HEK293 (cell line): ENCODE data around the gene TEX14.

Experiments
- GLI4 ChIP-seq: fragments of 450-650 bp; formaldehyde crosslinking; IDR thresholded peaks from 2 replicates; pipeline ENCODE4 v1.5.1; 2016; ENCODE audit warnings: missing biosample characterization, missing genetic modification characterization
- GLIS1 ChIP-seq: fragments of 450-650 bp; formaldehyde crosslinking; IDR thresholded peaks from 2 replicates; pipeline ENCODE4 v1.5.1; 2016; ENCODE audit warnings: missing biosample characterization, missing genetic modification characterization
- HOXD13 ChIP-seq: sonication (generic); formaldehyde crosslinking; IDR thresholded peaks from 2 replicates; pipeline ENCODE4 v1.8.0; 2022; ENCODE audit warnings: missing genetic modification reagents, borderline replicate concordance
- KLF7 ChIP-seq: fragments of 450-650 bp; formaldehyde crosslinking; IDR thresholded peaks from 2 replicates; pipeline ENCODE4 v1.5.1; 2016; ENCODE audit warnings: missing biosample characterization, missing genetic modification characterization, borderline replicate concordance
- MYNN ChIP-seq: fragments of 450-650 bp; formaldehyde crosslinking; IDR thresholded peaks from 2 replicates; pipeline ENCODE4 v1.5.1; 2016; ENCODE audit warnings: missing biosample characterization, missing genetic modification characterization, borderline replicate concordance
- PATZ1 ChIP-seq: fragments of 450-650 bp; formaldehyde crosslinking; IDR thresholded peaks from 2 replicates; pipeline ENCODE4 v1.5.1; 2016; ENCODE audit warnings: missing biosample characterization, missing genetic modification characterization
- YY2 ChIP-seq: fragments of 450-650 bp; formaldehyde crosslinking; IDR thresholded peaks from 2 replicates; pipeline ENCODE4 v1.5.1; 2016; ENCODE audit warnings: missing biosample characterization, missing genetic modification characterization
- ZBTB7A ChIP-seq: fragments of 450-650 bp; formaldehyde crosslinking; IDR thresholded peaks from 2 replicates; pipeline ENCODE4 v1.5.1; 2016; ENCODE audit warnings: low read depth, missing biosample characterization, missing genetic modification characterization
- ZFP41 ChIP-seq: fragments of 450-650 bp; formaldehyde crosslinking; IDR thresholded peaks from 2 replicates; pipeline ENCODE4 v1.5.1; 2016; ENCODE audit warnings: missing biosample characterization, missing genetic modification characterization, borderline replicate concordance
- ZNF157 ChIP-seq: fragments of 450-650 bp; formaldehyde crosslinking; IDR thresholded peaks from 2 replicates; pipeline ENCODE4 v1.5.1; 2016; ENCODE audit warnings: missing biosample characterization, missing genetic modification characterization
- ZNF169 ChIP-seq: fragments of 450-650 bp; formaldehyde crosslinking; IDR thresholded peaks from 2 replicates; pipeline ENCODE4 v1.5.1; 2016; ENCODE audit warnings: missing biosample characterization, missing genetic modification characterization
- ZNF184 ChIP-seq: fragments of 450-650 bp; IDR thresholded peaks from 2 replicates; pipeline ENCODE4 v1.5.1; 2018; ENCODE audit warnings: missing biosample characterization, mild to moderate bottlenecking, missing genetic modification characterization
- ZNF202 ChIP-seq: fragments of 450-650 bp; formaldehyde crosslinking; IDR thresholded peaks from 2 replicates; pipeline ENCODE4 v1.5.1; 2016; ENCODE audit warnings: missing biosample characterization, missing genetic modification characterization, borderline replicate concordance
- ZNF26 ChIP-seq: fragments of 450-650 bp; formaldehyde crosslinking; IDR thresholded peaks from 2 replicates; pipeline ENCODE4 v1.5.1; 2016; ENCODE audit warnings: missing biosample characterization, missing genetic modification characterization
- ZNF549 ChIP-seq: fragments of 450-650 bp; IDR thresholded peaks from 2 replicates; pipeline ENCODE4 v1.5.1; 2018; ENCODE audit warnings: missing biosample characterization, missing genetic modification characterization, mild to moderate bottlenecking, inconsistent platforms, moderate library complexity
- ZNF558 ChIP-seq: fragments of 450-650 bp; formaldehyde crosslinking; IDR thresholded peaks from 2 replicates; pipeline ENCODE4 v1.5.1; 2016; ENCODE audit warnings: missing biosample characterization, missing genetic modification characterization
- ZNF596 ChIP-seq: fragments of 450-650 bp; IDR thresholded peaks from 2 replicates; pipeline ENCODE4 v1.5.0; 2018; ENCODE audit warnings: missing biosample characterization, mild to moderate bottlenecking, missing genetic modification characterization, moderate library complexity
- ZNF645 ChIP-seq: fragments of 450-650 bp; formaldehyde crosslinking; IDR thresholded peaks from 2 replicates; pipeline ENCODE4; 2016; ENCODE audit warnings: missing biosample characterization, missing genetic modification characterization
- TF ChIP-seq, protein P1 (sequence below): fragments of 450-650 bp; formaldehyde crosslinking; IDR thresholded peaks from 2 replicates; pipeline ENCODE4 v1.5.1; 2016; ENCODE audit warnings: missing biosample characterization, missing genetic modification characterization, low read depth
- TF ChIP-seq, protein P2 (sequence below): fragments of 450-650 bp; IDR thresholded peaks from 2 replicates; pipeline ENCODE4 v1.5.1; 2018; ENCODE audit warnings: missing biosample characterization, mild to moderate bottlenecking, missing genetic modification characterization
- TF ChIP-seq, protein P3 (sequence below): fragments of 450-650 bp; IDR thresholded peaks from 2 replicates; pipeline ENCODE4 v1.5.1; 2018; ENCODE audit warnings: missing biosample characterization, missing genetic modification characterization
- TF ChIP-seq, protein P4 (sequence below): fragments of 450-650 bp; formaldehyde crosslinking; IDR thresholded peaks from 2 replicates; pipeline ENCODE4 v1.5.1; 2016; ENCODE audit warnings: missing biosample characterization, missing genetic modification characterization
- TF ChIP-seq, protein P5 (sequence below): fragments of 450-650 bp; formaldehyde crosslinking; IDR thresholded peaks from 2 replicates; pipeline ENCODE4 v1.5.1; 2016; ENCODE audit warnings: missing biosample characterization, missing genetic modification characterization

Gene TEX14

GRCh38 chr17:58513267-58513964 lies 178.4 kb downstream of the TEX14 start (continued):
- TF ChIP-seq KLF7 (tag by site-specific recombination) (no peak), ZNF169 (no peak), YY2 (no peak), ZNF184 (no peak), ZNF202 (tag by site-specific recombination) (no peak), ZNF549 (tag by site-specific recombination) (no peak), ZNF558 (tag by site-specific recombination) (no peak), MYNN (tag by site-specific recombination) (no peak), PATZ1 (tag by site-specific recombination) (0 out of 2 replicates have a peak, but pooled peaks have one; percentile 3), ZBTB7A (tag by site-specific recombination) (no peak), ZNF157 (tag by site-specific recombination) (no peak), ZNF26 (tag by site-specific recombination) (no peak), HOXD13 (CRISPR knock-in tag) (no peak), ZFP41 (tag by site-specific recombination) (no peak), ZNF596 (tag by site-specific recombination) (no peak), GLIS1 (tag by site-specific recombination) (peak; percentile 55), GLI4 (tag by site-specific recombination) (no peak), ZNF645 (no peak)
- TF ChIP-seq, protein P1, sequence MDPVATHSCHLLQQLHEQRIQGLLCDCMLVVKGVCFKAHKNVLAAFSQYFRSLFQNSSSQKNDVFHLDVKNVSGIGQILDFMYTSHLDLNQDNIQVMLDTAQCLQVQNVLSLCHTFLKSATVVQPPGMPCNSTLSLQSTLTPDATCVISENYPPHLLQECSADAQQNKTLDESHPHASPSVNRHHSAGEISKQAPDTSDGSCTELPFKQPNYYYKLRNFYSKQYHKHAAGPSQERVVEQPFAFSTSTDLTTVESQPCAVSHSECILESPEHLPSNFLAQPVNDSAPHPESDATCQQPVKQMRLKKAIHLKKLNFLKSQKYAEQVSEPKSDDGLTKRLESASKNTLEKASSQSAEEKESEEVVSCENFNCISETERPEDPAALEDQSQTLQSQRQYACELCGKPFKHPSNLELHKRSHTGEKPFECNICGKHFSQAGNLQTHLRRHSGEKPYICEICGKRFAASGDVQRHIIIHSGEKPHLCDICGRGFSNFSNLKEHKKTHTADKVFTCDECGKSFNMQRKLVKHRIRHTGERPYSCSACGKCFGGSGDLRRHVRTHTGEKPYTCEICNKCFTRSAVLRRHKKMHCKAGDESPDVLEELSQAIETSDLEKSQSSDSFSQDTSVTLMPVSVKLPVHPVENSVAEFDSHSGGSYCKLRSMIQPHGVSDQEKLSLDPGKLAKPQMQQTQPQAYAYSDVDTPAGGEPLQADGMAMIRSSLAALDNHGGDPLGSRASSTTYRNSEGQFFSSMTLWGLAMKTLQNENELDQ (tag by site-specific recombination), result no peak
- TF ChIP-seq, protein P2, sequence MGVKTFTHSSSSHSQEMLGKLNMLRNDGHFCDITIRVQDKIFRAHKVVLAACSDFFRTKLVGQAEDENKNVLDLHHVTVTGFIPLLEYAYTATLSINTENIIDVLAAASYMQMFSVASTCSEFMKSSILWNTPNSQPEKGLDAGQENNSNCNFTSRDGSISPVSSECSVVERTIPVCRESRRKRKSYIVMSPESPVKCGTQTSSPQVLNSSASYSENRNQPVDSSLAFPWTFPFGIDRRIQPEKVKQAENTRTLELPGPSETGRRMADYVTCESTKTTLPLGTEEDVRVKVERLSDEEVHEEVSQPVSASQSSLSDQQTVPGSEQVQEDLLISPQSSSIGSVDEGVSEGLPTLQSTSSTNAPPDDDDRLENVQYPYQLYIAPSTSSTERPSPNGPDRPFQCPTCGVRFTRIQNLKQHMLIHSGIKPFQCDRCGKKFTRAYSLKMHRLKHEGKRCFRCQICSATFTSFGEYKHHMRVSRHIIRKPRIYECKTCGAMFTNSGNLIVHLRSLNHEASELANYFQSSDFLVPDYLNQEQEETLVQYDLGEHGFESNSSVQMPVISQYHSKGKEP (tag by site-specific recombination), result no peak
- TF ChIP-seq, protein P3, sequence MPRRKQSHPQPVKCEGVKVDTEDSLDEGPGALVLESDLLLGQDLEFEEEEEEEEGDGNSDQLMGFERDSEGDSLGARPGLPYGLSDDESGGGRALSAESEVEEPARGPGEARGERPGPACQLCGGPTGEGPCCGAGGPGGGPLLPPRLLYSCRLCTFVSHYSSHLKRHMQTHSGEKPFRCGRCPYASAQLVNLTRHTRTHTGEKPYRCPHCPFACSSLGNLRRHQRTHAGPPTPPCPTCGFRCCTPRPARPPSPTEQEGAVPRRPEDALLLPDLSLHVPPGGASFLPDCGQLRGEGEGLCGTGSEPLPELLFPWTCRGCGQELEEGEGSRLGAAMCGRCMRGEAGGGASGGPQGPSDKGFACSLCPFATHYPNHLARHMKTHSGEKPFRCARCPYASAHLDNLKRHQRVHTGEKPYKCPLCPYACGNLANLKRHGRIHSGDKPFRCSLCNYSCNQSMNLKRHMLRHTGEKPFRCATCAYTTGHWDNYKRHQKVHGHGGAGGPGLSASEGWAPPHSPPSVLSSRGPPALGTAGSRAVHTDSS (tag by site-specific recombination), result no peak
- TF ChIP-seq, protein P4, sequence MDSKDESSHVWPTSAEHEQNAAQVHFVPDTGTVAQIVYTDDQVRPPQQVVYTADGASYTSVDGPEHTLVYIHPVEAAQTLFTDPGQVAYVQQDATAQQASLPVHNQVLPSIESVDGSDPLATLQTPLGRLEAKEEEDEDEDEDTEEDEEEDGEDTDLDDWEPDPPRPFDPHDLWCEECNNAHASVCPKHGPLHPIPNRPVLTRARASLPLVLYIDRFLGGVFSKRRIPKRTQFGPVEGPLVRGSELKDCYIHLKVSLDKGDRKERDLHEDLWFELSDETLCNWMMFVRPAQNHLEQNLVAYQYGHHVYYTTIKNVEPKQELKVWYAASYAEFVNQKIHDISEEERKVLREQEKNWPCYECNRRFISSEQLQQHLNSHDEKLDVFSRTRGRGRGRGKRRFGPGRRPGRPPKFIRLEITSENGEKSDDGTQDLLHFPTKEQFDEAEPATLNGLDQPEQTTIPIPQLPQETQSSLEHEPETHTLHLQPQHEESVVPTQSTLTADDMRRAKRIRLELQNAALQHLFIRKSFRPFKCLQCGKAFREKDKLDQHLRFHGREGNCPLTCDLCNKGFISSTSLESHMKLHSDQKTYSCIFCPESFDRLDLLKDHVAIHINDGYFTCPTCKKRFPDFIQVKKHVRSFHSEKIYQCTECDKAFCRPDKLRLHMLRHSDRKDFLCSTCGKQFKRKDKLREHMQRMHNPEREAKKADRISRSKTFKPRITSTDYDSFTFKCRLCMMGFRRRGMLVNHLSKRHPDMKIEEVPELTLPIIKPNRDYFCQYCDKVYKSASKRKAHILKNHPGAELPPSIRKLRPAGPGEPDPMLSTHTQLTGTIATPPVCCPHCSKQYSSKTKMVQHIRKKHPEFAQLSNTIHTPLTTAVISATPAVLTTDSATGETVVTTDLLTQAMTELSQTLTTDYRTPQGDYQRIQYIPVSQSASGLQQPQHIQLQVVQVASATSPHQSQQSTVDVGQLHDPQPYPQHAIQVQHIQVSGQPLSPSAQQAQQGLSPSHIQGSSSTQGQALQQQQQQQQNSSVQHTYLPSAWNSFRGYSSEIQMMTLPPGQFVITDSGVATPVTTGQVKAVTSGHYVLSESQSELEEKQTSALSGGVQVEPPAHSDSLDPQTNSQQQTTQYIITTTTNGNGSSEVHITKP (tag by site-specific recombination), result peak; percentile 100
- TF ChIP-seq, protein P5, sequence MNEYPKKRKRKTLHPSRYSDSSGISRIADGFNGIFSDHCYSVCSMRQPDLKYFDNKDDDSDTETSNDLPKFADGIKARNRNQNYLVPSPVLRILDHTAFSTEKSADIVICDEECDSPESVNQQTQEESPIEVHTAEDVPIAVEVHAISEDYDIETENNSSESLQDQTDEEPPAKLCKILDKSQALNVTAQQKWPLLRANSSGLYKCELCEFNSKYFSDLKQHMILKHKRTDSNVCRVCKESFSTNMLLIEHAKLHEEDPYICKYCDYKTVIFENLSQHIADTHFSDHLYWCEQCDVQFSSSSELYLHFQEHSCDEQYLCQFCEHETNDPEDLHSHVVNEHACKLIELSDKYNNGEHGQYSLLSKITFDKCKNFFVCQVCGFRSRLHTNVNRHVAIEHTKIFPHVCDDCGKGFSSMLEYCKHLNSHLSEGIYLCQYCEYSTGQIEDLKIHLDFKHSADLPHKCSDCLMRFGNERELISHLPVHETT (tag by site-specific recombination), result no peak
